Hematopoietic multipotent progenitor cell treated with erythropoietin and hydrocortisone succinate and interleukin-3 and kit ligand, for 6 days (in vitro differentiated cells): Measurements from ENCODE around the gene DPP9.
A peak's percentile ranks its signal among the peaks of the same experiment; 100 is the strongest.
"Not testable (repeated sequence)": the region's sequence is repeated elsewhere in the genome, so short reads cannot be mapped to it uniquely, and the experiment has no call there.

Experiments used
- DNase-seq: peaks from one replicate; pipeline ENCODE4 v3.0.0-alpha.2; 2015

DPP9 gene

DNA sequence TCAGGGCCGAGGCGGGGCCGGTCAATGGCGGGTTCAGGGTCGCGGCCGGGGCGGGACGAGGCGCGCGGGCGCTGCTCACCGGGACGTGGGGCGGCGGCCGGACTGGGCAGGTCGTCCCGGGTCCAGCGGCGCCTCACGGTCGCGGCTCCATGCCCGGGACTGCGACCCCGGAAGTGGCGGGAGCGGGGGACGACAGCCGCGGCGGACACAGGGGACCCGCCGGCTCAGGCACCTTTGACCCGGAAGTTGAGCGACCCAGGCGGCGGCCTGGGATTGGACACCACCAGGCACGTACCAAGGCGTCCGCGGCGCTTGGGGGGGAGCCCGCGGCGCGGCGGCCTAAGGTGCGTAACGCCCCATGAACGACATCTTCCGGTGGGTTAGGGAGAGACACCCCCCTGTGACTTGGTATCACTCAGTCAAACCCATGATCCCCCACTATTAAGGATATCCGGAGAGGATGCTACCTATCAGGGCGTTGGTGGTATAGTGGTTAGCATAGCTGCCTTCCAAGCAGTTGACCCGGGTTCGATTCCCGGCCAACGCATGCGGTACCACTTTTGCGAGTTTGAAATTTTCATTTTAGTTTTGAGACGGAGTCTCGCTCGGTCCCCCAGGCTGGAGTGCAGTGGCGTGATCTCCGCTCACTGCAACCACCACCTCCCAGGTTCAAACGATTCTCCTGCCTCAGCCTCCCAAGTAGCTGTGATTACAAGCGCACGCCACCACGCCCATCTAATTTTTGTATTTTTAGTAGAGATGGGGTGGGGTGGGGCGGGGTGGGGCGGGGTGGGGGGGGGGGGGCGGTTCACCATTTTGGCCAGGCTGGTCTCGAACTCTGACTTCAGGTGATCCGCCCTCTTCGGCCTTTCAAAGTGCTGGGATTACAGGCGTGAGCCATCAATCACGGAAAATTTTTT, at the start of gene DPP9:
Gene DPP9, minus strand, starts transcription at position 248 of the 920 bp plus-strand sequence. CDS start 3,936 bp downstream, outside the sequence.
- peak; percentile 98 for DNase-seq

DNA sequence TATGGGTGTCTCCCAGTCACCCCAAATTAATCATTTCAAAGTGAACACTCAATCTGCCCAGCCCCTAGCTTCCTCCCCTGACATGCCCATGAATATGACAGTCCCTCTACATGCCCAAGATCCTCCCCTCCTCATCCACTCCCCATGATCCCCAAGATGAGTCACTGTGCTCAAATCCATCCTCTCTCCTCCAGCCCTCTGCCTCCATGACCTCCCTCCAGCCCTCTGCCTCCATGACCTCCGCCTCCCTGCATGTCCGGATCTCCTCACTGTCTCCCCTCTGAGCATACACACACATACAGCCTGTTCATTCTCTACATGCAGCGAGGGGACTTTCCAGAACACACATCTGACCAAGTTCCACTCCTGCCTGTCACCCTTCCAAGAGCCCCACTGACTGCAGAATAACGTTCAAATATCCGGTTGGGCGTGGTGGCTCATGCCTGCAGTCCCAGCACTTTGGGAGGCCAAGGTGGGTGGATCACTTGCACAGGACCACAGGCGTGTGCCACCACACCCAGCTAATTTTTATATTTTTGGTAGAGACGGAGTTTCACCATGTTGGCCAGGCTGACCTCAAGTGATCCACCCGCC, 49.5 kb upstream of the DPP9 start:
- no peak for DNase-seq

DNA sequence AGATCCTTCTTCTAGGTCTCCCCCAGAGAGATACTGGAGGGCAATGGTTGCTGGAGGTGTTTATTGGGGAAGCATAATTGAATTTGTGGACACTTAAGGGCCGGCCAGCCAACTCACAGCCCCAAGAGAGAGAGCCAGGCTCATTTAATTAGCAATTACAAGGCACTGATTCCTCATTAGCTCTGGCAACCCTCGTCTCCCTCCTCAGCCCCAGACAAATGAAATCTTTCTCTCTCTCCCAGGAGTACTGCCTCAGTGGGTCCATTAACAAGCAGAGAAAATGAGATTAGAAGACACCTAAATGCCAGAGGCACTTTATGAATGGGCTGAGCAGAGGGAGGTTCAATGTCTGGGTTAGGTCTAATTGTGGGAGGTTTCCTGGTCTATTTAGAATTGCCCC, 48.9 kb upstream of the DPP9 start:
- DNase-seq, result no peak

DNA sequence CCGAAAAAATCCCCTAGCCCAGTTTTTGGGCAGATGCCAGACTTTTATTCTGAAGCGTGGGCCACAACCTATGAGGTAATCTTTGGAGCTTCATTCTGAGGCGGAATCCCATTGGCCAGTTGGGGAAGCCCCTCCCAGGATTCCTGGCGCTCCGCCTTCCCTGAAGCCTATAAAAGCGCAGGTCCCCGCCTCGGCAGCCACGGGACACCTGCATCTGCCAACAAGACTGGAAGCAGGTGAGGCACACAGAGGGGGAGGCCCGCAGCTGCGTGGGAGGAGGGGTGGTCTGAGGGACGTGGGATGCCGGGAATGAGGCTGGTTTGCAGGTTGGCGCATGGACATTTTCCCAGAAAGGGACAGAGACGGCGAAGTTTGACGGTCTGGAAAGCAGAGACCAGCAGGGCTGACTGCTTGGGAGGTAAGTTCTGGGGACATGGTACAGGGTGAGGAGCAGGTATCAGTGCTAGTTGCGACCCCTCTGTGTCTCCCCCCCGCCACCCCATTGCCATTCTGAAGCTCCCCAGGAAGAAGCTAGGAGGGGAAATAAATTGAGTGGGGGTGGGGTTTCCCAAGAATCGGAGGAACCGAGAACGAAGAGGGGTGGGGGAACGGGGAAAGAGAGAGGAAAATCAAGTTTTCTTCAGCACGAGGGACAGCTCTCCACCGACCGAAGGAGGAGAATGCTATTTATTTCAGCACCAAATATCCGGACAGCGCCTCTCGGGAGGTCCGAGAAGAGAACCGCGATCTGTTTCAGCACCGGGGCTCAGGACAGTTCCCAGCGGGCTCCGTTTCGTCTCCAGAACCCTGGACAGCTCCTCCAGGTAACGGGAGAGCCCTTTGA, 45.5 kb upstream of the DPP9 start:
- DNase-seq, result peak; percentile 93

DNA sequence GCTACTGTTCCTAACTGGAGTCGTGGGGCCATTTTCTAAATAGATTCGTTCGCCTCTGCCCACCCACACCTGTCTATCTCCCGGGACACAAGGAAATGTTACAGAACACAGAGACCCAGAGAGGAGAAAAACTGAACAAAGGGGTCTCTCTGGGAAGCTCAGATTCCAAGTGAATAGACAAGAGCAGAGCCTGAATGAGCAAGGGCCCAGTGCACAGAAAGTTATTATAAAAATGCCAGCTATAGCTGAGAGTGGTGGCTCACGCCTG, 40.7 kb upstream of the DPP9 start:
- DNase-seq, result no peak

DNA sequence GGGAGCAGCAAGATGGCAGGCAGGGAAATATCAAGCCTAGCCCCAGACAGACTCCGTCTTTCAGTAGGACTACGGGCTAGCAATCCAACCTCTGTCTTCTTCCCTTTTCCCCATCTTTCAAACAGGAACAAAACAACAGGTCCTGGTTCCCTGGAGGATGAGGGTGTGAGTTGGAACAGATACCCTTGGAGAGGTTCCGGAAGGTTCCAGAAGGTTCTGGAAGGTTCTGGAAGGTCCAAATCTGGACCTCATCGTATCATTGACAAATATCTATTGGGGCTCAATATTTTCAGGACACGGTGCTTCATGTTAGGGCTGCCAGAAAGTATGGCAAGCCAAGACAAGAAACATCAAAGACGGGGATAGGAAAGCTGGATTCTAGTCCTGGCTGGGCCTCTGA, 39.4 kb upstream of the DPP9 start:
- no peak for DNase-seq

DNA sequence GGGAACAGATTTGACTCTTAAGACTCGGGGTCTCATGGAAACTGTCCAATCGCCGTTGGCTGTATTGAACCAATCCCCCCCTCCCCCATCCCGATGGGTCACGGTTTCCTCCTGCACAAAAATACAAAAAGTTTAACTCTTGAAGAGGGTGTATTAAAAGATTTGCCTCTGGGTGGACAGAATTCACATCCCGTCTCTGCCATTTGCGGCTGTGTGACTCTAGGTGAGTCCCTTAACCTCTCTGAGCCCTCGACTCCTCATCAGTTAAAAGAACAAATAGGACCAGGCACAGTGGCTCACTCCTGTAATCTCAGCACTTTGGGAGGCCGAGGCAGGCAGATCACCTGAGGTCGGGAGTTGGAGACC, 36.6 kb upstream of the DPP9 start:
- no peak for DNase-seq

DNA sequence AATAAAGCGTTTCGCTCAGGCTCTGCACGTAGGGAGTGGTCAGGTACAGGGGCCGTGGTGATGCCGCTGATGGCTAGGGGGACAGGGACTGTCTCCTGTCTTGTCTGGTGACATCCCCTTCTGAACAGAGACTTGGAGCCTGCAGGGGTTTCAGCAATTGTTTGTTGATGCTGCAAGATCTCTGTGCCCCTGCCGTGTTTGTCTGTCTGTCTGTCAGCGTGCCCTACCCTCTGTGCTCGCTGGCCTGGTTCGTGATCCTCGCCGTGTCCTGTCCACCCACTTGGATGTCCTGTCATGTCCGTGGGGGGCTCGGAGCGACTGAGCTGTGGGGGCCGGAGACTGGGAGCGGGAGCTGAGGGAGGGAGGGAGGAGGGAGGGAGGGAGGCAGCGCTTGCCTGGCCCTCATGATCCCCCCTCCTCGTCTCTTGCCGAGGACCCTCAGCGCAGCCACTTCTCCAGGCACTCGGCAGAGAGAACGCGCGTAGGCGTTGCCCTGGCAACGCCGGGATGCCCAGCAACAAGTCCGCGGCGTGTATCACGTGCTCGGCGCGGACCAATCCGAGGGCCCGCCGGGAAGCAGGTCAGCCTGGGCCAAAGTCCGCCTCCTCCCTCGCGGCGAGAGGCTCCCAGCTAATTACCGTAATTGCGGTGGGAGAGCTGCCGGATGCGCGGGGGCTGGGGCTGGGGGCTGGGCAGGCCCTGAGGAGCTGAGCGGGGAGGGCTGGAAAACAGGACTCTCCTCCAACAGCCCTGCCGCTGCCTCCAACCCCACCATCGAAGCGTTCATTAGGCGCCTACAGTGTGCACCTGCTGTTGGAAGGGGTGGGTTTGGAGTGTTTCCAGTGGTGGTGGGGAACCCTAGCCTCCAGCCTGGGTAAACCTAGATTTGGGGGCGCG, 36.0 kb upstream of the DPP9 start:
- peak; percentile 87 for DNase-seq

DNA sequence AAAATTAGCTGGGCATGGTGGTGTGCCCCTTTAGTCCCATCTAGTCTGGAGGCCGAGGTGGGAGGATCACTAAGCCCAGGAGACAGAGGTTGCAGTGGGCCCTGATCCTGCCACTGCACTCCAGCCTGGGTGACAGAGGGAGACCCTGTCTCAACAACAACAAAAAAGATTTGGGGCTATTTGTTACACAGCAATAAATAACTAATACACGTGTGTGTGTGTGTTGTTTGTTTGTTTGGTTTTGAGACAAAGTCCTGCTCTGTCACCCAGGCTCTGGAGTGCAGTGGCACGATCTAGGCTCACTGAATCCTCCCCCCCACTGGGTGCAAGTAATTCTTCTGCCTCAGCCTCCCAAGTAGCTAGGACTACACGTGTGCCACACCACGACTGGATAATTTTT, 35.0 kb upstream of the DPP9 start:
- no peak for DNase-seq

DNA sequence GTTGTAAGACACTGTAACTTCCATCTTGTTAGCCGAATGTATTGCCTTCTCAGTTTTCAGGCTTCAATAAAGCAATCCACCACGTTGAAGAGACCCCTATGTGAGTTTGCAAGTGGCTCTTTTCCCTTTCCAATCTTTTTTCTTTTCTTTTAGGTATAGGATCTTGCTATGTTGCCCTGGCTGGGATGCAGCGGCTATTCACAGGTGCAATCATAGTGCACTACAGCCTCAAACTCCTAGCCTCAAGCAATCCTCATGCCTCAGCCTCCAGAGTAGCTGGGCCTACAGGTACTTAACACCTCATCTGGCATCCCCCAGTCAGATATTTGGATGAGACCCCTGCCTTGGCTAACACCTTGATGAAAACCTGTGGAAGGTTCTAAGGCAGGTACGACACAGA, 34.4 kb upstream of the DPP9 start:
- no peak for DNase-seq

DNA sequence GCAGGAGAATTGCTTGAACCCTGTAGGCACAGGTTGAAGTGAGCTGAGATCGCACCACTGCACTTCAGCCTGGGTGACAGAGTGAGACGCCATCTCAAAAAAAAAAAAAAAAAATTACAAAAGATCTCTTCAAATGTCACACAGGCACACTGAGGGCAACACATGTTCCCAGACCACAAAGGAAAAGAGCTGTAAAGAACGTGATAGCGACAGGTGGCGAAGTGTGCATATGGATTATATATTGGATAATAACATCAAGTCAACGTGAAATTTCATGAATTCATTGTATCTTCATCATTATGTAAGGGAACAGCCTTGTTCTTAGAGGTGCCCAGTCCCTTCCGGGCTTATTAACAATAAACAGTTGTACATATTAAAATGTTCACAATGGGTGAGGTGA, 31.8 kb upstream of the DPP9 start:
- DNase-seq, result no peak

DNA sequence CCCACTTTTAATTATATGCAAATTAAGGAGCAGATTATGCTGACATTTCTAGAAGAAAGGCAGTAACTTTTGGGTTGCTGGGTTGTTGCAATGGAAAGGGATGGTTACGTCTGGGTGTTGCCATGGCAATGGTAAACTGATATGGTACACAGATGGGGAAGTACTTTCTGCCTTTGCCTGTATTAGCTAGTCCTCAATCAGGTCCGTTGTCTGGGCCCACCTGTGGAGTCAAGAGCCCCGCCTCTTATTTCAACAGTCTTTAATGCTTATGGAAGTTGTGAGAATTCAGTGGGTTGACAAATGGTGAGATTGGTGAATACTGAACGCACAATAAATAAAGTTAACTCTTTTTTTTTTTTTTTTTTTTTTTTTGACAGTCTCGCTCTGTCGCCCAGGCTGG, 30.6 kb upstream of the DPP9 start:
- peak; percentile 38 for DNase-seq

DNA sequence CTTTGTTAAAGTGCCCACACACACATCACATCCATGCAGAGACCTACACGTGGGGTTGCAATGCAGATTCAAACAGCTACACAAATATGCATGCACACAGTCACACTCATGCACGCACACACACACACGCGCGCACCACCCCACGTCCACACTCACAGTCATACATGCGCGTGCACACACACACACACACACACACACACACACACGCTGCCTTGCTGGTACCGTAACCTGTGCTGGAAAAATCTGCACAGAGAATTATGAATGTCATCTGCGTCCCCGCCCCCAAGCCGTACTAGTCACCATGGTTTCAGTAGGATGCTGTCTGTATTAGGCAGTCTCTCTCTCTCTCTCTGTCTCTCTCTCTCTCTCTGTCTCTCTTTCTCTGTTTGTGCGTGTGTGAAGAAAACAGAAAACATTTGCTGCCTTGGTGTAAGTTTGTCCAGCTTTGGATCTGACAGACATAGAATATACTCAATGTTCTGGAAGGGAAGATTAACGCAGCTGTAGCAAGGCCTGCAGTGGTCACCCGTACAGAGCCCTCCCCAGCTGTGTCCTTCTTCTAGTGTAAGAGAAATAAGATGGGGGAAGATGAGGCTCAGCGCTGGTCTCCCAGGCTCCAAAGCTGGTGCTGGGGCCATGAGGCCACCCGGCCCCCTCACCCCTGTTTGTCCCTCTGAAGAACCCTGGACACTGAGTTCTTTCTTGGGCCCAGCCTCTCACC, 26.4 kb upstream of the DPP9 start:
- no peak for DNase-seq

DNA sequence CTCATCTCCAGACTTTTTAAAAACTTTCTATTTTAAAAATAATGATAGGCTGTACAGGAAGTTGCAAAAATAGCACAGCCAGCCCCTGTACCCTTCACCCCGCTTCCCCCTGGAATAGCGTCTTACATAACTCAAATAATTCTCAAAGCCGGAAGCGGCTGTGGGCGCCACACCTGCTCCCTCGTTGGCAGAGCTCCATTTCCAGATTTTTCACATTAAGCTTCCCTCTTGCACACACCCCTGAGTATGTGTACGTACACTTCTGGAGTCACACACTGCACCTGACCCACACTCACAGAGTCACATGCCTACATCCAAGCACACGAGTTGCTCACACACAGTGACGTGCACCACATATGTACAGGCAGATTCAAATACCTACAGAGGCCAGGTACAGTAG, 24.9 kb upstream of the DPP9 start:
- no peak for DNase-seq

DNA sequence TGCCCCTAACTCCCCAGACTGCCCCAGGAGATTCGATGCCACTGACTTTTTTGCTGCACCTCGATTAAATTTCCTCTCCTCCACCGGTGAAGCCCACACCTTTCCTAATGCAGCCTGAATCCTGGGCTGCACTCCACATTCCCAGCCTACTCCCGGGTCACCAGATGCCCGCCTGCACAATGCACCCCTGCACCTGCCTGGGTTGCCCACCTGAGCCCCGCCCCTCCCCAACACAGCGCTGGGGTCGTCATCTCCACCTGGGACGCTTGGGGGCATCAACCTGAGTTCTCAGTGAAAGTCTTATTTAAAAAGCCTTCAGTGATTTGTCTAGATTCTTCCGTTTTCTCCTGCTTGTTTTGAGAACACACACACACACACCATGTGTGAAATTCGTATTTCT, 24.5 kb upstream of the DPP9 start:
- DNase-seq, result no peak

DNA sequence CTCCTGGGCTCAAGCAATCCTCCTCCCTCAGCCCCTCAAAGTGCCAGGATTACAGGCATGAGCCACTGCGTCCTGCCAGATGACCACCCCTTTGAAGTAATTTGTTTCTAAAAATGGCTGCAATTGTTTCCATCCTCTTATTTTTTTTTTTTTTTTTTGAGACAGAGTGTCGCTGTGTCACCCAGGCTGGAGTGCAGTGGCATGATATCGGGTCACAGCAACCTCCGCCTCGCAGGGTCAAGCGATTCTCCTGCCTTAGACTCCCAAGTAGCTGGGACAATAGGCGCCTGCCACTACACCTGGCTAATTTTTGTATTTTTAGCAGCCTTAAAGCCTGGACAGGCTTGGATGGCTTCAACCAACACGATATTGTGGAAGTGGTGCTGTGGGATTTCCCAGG, 22.3 kb upstream of the DPP9 start:
- no peak for DNase-seq

DNA sequence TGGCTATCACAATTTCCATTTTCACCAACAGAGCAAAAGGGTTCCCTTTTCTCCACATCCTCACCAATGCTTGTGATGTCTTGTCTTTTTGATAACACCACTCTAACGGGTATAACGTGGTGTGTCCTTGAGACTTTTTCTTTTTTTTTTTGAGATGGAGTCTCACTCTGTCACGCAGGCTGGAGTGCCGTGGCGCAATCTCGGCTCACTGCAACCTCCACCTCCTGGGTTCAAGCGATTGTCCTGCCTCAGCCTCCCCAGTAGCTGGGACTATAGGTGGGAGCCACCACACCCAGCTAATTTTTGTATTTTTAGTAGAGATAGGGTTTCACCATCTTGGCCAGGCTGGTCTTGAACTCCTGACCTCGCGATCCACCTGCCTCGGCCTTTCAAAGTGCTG, 21.5 kb upstream of the DPP9 start:
- DNase-seq, result not testable (repeated sequence)

DNA sequence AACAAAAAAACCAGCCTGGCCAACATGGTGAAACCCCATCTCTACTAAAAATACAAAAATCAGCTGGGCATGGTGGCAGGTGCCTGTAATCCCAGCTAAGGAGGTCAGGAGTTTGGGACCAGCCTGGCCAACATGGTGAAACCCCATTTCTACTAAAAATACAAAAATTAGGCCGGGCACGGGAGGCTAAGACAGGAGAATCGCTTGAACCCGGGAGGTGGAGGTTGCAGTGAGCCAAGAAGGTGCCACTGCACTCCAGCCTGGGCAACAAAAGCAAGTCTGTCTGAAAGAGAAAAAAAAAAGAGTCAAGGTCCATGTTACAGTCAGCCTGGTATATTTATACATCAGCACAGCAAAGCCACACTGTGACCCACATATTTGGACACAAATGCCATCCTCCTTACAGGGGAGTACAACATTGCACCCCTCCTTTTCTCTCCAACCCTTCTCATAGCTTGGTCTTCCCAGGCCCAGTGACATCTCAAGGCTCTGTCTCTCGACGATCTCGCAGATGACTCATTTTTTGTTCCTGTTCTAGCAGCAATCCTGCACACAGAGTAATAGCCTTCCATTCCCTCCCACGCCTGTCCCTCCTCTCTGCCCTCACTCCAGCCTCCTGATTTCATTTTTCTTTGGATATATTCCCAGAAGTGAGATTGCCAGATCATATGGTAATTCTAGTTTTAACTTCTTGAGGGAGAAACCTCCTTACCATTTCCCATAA, 21.0 kb upstream of the DPP9 start:
- no peak for DNase-seq

DNA sequence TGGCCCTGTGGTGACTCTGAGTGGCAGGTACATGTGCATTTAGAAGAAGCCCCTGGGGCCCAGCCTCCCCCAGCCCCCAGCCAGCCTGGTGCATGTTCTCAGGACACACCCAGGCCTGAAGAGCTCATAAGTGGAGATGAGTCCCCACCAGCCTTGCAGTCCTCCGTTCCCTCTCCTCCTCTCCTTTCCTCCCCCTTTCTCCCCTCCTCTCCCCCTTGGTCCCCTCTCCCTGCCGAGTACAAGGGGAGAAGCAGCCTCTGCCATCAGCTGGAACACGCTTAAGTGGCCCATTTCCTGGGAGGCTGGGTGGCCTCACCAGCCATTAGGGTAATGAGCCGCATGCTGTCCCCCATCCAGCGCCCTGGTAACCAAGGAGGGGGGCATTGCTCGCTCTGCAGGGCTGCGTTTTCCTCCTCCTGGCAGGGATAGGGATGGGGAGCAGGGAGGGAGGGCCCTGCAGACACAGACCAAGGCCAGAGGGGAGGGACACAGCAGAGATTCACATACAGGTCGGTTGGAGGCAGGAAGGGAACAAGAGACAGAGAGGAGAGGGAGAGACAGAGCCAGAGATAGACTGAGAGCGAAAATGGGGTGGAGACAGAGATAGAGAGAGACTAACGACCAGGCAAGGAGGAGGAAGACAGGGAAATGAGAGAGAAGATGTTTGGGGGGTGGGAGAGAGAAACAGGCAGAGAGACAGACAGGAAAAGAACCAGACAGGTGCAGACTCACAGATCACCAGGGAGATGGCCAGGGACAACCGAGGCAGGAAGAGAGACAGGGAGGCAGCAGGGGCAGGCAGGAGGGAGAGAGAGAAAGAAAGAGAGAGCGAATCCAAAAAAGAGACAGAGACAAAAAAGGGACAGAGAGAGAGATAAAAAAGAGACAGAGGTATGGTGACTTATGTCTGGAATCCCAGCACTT, 19.3 kb upstream of the DPP9 start:
- no peak for DNase-seq

DNA sequence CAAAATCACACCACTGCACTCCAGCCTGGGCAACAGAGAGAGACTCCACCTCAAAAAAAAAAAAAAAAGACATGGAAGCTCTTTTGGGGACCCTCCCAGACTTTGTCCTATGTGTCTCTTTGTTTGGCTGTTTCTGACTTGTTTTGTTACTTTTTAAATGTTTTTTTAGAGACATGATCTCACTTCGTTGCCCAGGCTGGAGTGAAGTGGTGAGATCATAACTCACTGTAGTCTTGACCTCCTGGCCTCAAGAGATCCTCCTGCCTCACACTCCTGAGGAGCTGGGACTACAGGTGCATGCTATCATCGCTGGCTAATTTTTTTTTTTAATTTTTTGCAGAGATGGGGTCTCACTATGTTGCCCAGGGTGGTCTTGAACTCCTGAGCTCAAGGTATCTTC, 16.4 kb upstream of the DPP9 start:
- no peak for DNase-seq
